ENCODE results near the gene AS3MT. TPM values are rescaled to one million over a fixed set of nuclear protein-coding genes. Genes with fewer than 3 reads are reported as not detected.

Gene AS3MT
- total RNA-seq, 2 donors from 2014 or later: 5.6 to 6.2 TPM

DNA sequence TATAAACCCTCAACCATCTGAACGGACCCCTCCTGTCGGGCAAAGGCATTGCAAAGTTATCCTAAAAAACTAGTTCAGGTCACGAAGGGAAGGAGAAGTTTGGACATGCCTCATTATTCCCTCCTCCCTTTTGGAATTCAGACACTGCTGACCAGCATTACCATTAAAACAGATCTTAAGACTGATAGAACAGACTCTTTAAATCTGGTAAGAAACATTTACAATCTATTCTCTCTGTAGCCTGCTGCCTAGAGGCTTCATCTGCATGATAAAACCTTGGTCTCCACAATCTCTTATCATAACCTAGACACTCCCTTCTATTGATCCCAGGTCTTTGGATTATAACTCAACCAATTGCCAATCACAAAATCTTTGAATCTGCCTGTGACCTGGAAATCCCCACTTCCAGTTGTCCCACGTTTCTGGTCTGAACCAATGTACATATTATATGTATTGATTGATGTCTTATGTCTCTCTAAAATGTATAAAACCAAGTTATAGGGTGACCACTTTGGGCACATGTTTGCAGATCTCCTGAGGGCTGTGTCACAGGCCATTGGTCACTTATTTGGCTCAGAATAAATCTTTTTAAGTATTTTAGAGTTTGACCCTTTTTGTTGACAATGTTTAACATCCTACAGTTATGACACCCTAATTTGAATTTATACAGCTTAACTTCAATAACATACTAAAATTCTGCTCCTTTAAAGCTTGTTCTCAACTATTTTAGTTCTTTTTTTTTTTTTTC, 25.4 kb downstream of the AS3MT start:
- Histone ChIP-seq H3K27ac (no peak overlapping the region), H3K36me3 (peaks cover 3% of the 10 kb centered on the region), H3K4me1 (ENCODE audit: control insufficient read depth in 1 of 2, low read depth in 2 of 2) (no peaks in the 10 kb centered on the region), H3K4me3 (no peak overlapping the region), H3K9me3 (no peaks in the 10 kb centered on the region), H3K27me3 (replicated peaks; ENCODE audit: insufficient read depth) (no peaks in the 10 kb centered on the region)
- DNase-seq (ENCODE audit: low spot score) (no peak), ATAC-seq (ENCODE audit: insufficient number of reproducible peaks, low FRiP score, low read depth) (no peak)
- TF ChIP-seq, protein P1, sequence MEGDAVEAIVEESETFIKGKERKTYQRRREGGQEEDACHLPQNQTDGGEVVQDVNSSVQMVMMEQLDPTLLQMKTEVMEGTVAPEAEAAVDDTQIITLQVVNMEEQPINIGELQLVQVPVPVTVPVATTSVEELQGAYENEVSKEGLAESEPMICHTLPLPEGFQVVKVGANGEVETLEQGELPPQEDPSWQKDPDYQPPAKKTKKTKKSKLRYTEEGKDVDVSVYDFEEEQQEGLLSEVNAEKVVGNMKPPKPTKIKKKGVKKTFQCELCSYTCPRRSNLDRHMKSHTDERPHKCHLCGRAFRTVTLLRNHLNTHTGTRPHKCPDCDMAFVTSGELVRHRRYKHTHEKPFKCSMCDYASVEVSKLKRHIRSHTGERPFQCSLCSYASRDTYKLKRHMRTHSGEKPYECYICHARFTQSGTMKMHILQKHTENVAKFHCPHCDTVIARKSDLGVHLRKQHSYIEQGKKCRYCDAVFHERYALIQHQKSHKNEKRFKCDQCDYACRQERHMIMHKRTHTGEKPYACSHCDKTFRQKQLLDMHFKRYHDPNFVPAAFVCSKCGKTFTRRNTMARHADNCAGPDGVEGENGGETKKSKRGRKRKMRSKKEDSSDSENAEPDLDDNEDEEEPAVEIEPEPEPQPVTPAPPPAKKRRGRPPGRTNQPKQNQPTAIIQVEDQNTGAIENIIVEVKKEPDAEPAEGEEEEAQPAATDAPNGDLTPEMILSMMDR (IDR thresholded peaks at IDR 0.05): no peak

- no peaks in the 10 kb centered on the region for H3K36me3 ChIP-seq
- H3K4me1 ChIP-seq (ENCODE audit: control insufficient read depth in 1 of 2, low read depth in 2 of 2): no peaks in the 10 kb centered on the region
- H3K4me3 ChIP-seq: no peak overlapping the region
- H3K9me3 ChIP-seq: no peaks in the 10 kb centered on the region
- H3K27ac ChIP-seq: no peak overlapping the region
- H3K27me3 ChIP-seq (replicated peaks; ENCODE audit: insufficient read depth): no peaks in the 10 kb centered on the region
- ATAC-seq (ENCODE audit: insufficient number of reproducible peaks, low FRiP score, low read depth) (no peak), DNase-seq (ENCODE audit: low spot score) (no peak)
- TF ChIP-seq, protein P1 (IDR thresholded peaks at IDR 0.05): no peak
Measured at GRCh38 chr10:102900006-102900405, 30.7 kb downstream of the AS3MT start.

GRCh38 chr10:102904346-102904745, 35.1 kb downstream of the AS3MT start:
- Histone ChIP-seq H3K4me1 (ENCODE audit: control insufficient read depth in 1 of 2, low read depth in 2 of 2) (no peaks in the 10 kb centered on the region), H3K9me3 (no peaks in the 10 kb centered on the region), H3K4me3 (no peak overlapping the region), H3K27me3 (replicated peaks; ENCODE audit: insufficient read depth) (no peaks in the 10 kb centered on the region), H3K36me3 (no peaks in the 10 kb centered on the region), H3K27ac (no peak overlapping the region)
- ATAC-seq (ENCODE audit: insufficient number of reproducible peaks, low FRiP score, low read depth) (no peak), DNase-seq (ENCODE audit: low spot score) (no peak)
- TF ChIP-seq, protein P1 (IDR thresholded peaks at IDR 0.05): no peak

DNA sequence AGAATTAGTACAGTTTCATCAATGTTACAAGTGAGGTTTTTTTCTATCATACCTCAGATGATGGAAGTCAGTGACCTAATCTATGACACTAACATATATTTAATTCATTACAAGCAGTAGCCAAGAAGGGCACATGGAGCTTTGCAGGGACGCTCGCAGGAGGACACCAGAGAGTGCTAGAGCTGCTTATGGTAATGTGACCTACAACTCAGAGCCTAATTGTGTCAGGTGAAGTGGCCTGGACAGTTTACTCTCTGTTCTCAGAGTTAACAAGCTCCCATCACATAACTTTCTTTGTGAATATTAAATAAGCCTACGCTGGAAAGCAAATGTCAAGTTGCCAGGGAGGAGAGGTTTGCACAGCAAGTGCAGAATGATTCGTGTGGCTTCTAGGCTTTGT, 37.2 kb downstream of the AS3MT start:
- no peaks in the 10 kb centered on the region for H3K36me3 ChIP-seq
- no peak for ATAC-seq (ENCODE audit: insufficient number of reproducible peaks, low FRiP score, low read depth)
- H3K4me1 ChIP-seq (ENCODE audit: control insufficient read depth in 1 of 2, low read depth in 2 of 2): no peaks in the 10 kb centered on the region
- no peaks in the 10 kb centered on the region for H3K27me3 ChIP-seq (replicated peaks; ENCODE audit: insufficient read depth)
- no peaks in the 10 kb centered on the region for H3K9me3 ChIP-seq
- DNase-seq (ENCODE audit: low spot score): no peak
- TF ChIP-seq, protein P1 (IDR thresholded peaks at IDR 0.05): no peak
- no peak overlapping the region for H3K4me3 ChIP-seq
- H3K27ac ChIP-seq: no peak overlapping the region

DNA sequence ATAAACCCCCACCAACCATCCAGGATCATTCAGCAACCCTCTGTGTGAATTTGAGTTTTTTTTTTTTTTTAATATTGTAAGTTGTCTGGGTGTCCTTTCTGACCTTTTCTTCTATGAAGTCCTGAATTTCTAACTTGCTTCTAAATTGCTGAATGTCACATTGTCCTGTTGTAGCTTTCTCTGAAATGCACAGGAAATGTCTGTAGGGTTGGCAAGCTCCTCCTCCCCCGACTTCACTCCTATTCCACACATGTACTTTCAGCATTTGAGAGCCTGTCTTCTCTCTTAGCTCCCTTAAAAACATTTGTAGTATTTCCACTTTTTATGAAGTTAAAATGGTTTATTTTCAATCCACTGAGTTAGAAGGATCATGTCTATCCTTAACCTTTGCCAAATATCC, 45.5 kb downstream of the AS3MT start:
- H3K27ac ChIP-seq: no peak overlapping the region
- no peaks in the 10 kb centered on the region for H3K27me3 ChIP-seq (replicated peaks; ENCODE audit: insufficient read depth)
- peaks cover 0 to 7% of the 10 kb centered on the region in 2 donors for H3K4me1 ChIP-seq (ENCODE audit: control insufficient read depth in 1 of 2, low read depth in 2 of 2)
- no peaks in the 10 kb centered on the region for H3K9me3 ChIP-seq
- no peak overlapping the region for H3K4me3 ChIP-seq
- H3K36me3 ChIP-seq: no peaks in the 10 kb centered on the region
- DNase-seq (ENCODE audit: low spot score) (no peak), ATAC-seq (ENCODE audit: insufficient number of reproducible peaks, low FRiP score, low read depth) (no peak)
- TF ChIP-seq, protein P1 (IDR thresholded peaks at IDR 0.05): no peak

All from thoracic aorta (tissue), 2 donors.